Erythroblast (primary cell): Measurements from ENCODE around the gene NPNT.

Experiments used
- DNase-seq, 2 experiments: peaks; one replicate each; lab custom pipeline; 2025; lab: John Stamatoyannopoulos, UW
- GATA1 ChIP-seq: IDR thresholded peaks from 2 replicates; pipeline ENCODE4 v1.6.1; 2011; ENCODE audit warnings: low read depth, mild to moderate bottlenecking, control low read depth, low read length, moderate library complexity
- POLR2A ChIP-seq: IDR thresholded peaks from 2 replicates; pipeline ENCODE4 v1.6.1; 2011; ENCODE audit warnings: mild to moderate bottlenecking, low read length

The NPNT gene

DNA sequence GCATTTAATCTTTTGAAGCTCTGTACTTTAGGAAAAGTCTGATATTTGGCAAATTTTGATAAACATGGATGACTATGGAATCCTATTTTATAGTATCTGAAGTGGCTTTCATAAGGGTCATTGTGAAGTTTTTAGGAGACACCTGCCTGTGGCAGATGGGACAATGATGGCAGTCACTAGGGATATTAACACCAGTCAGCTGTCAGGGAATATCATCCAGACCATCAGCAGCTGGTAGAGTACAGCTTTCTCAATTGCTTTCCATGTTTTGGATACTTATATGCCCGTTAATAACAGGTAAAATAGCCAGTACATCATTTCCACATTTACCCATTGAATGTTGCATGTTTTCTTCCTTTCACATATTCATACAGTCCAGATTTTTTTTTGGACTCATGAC is 39.1 kb downstream of the NPNT start:
- TF ChIP-seq GATA1 = no peak
- no peak for TF ChIP-seq POLR2A
- no peak for DNase-seq

DNA sequence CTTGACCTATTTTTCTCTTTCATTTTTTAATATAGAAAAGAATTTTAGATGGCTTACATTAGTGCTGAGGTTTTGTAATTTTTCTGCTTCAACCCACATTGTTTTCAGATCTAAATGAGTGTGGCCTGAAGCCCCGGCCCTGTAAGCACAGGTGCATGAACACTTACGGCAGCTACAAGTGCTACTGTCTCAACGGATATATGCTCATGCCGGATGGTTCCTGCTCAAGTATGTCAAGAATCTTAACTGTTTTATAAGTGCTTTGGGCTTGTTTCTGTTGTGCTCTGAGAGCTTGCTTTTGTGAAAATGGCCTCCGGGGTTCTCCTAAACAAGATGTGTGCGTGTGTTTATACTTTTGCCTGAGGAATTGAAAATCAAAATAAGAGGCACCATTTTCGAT is 41.6 kb downstream of the NPNT start:
- TF ChIP-seq POLR2A (no peak), GATA1 (no peak)
- DNase-seq = no peak

DNA sequence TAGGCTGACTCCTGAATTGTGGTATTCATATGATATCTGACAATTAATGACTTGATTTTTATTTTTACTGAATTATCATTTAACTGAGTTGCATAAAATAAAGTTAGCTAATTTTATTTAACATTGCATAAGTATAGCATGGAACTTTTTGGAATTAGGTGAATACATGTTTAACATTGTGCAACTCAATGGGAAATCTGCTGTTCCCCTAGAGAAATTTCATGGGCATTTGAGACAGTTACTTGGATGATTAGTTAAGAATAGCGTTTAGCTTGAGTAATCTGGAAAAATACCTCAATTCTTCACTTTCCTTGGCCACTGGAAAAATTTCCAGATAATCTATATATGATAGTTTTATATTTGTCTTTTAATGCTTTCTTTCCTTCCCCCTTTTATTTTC is 42.5 kb downstream of the NPNT start:
- TF ChIP-seq GATA1 = no peak
- no peak for TF ChIP-seq POLR2A
- DNase-seq = no peak

DNA sequence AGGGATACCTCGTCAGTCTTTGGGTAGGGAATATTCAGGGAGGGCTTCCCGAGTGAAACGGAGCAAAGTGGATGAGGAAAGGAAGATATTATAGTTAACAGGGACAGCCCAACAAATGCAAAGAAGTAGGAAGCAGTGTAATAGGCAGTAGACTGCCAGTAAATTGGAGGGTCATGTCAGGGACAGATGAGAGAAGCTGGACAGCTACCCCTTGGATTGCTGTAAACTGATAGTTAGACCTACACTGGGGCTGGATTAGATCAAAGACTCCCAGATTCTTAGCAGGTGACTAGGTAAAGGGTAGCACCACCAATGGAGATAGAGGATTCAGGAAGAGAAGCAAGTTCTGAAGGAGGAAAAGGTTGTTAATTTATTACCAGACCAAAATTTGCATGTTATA is 48.0 kb downstream of the NPNT start:
- no peak for TF ChIP-seq POLR2A
- TF ChIP-seq GATA1 = no peak
- DNase-seq = no peak

DNA sequence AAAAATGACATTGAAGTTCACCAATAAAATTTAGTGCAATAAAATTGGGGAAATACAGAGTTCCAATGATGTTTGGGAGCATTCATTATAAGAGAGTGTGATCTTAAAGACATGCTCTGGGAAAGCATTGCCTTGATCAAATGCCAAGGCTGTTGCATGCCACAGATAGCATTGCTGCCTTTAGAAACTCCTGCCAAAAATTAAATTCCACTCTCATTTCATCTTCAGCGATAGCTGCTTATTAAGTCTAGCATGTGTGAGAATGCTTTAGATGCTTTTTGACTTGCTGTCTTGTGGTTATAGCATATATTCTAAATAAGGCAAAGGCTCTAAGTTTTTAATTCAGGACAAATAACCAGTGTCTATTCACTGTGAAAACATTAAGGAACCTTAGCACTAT is 49.3 kb downstream of the NPNT start:
- no peak for TF ChIP-seq POLR2A
- TF ChIP-seq GATA1 = no peak
- DNase-seq = no peak

DNA sequence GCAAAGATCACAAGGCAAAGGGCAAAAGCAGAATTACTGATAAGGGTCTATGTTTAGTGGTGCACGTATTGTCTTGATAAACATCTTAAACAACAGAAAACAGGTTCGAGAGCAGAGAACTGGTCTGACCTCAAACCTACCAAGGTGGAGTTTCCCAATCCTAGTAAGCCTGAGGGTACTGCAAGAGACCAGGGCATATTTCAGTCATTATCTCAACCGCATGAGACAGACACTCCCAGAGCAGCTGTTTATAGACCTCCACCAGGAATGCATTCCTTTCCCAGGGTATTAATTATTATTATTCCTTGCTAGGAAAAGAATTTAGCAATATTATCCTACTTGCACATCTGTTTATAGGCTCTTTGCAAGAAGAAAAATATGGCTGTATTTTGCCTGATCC is 51.5 kb downstream of the NPNT start:
- TF ChIP-seq GATA1 (no peak), POLR2A (no peak)

DNA sequence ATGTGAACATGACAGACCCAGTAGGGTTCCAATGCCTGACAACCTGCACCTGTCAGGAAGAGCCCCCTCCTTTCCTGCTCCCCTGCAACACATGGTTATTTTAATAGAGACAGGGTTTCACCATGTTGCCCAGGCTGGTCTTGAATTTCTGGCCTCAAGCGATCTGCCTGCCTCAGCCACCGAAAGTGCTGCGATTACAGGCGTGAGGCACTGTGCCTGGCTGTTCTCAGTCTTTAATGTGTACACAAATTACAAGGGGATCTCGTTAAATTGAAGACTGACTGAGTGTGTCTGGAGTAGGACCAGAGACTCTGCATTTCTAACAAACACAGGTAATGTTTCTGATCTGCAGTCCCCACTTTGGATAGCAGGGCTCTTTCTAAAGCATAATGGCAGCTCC is 55.4 kb downstream of the NPNT start:
- no peak for TF ChIP-seq POLR2A
- TF ChIP-seq GATA1 = no peak
- DNase-seq = no peak

More for the DNA sequence above, 51.5 kb downstream of the NPNT start:
- DNase-seq = no peak

DNA sequence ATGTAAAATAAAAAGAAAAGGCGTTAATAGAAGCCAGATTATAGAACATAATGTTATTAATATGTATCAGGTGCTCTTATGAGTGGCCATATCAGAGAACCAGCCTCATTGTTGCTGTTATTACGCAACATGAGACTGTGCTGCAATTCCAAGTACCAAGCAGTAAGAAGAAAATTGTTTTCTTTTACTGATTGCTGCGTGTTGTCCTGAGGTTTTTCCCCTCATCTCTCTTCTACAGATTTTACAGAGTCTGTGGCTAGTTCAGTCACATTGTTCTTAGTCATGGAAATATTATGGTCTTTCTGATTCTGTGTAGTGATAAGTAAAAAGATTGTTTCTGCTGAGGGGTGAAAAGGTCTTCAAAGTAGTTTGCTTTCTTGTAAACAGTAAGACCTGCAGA is 55.9 kb downstream of the NPNT start:
- no peak for DNase-seq
- TF ChIP-seq POLR2A = no peak
- TF ChIP-seq GATA1 = no peak

DNA sequence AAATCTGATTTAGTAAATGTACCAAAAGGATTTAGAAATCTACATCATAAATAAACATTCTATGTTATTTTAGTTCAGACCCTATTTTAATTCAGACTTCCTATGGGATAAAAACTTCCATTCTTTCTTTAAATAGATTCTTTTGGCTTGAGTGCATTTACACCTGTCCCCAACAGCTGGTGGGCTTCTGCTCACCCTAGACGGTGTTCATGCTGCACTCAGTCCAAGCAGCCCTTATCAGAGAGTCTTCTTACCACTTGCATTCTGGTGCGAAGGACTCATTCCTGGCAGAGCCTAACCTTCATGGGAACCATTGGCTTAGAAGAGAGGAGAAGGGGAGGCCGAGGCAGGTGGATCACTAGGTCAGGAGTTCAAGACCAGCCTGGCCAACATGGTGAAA is 57.3 kb downstream of the NPNT start:
- TF ChIP-seq GATA1 = no peak
- no peak for DNase-seq

DNA sequence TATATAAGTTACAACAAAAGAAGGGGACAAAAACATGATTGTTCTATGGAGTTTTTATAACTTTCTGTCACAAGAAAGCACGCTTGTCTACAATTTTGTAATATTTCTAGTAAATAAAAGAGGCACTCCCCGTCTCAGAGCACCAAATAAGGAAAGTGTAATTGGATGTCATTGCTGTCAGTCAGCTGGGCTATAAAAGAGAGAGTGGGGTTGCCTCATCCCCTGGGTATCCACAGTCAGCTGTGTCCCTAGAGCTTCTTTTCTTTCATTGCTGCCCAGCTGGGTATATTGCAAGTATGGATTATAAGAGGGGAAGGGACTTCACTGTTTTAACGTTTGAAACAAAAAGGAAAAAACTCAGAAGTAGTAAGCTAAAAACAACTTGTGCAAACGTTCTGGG is 61.3 kb downstream of the NPNT start:
- TF ChIP-seq POLR2A = no peak
- no peak for TF ChIP-seq GATA1
- no peak for DNase-seq

DNA sequence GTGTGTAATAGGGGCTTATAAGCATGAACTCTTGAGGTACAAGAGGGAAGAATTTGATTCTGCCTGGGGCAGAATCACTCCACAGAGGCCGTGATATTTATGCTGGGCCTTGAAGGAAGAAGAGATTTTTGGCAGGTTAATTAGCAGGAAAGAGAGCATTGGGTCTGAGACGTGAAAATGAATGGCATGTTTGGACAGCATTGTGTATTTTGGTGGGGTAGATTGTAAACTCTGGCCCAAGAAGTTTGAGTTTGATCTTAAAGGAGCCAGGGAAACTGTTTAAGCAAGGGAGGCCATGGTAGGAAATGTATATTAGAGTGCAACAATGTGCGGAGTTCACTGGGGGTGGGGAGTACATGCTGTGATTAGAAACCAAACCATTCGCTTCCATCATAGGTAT is 62.4 kb downstream of the NPNT start:
- DNase-seq = no peak
- TF ChIP-seq POLR2A (no peak), GATA1 (no peak)

DNA sequence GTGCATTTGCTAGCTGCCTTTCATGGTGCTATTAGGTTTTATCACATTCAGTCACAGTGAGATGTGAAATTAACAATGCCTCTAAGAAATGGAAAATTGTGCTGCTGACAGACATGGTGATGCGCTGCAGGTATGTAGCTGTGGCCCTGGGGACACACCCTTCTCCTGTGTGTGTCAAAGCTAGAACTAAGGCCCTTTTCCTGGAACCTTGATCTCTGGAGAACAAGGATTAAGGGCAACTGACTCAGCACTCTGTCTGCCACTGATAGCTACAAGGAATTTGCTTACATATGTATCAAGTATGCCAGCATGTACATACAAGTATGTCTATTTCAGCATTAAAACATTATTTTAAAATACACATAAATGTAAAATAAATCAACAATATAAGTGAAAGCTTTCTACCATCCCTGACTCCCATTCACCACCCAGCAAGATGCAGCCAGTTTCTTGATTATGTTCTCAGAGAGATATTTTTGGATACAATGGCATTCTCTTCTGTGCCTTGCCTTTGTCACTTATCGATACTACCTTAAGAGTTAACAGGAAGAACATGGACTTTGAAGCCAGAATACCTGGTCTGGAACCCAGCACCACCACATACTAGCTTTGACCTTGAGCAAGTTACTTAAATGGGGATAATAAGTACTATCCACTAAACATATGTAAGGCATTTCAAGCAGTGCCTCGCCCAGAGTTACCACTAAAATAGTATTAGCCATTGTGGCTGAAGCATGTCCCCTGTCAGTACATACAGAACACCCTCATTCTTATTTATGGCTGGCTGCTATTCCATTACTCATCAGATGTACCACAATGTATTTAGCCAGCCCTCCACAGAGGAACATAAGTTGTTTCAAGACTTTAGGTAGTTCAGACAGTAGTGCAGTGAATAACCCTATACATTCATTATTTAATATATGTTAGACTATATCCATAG is 68.5 kb downstream of the NPNT start:
- DNase-seq = no peak
- TF ChIP-seq GATA1 = no peak
- no peak for TF ChIP-seq POLR2A

DNA sequence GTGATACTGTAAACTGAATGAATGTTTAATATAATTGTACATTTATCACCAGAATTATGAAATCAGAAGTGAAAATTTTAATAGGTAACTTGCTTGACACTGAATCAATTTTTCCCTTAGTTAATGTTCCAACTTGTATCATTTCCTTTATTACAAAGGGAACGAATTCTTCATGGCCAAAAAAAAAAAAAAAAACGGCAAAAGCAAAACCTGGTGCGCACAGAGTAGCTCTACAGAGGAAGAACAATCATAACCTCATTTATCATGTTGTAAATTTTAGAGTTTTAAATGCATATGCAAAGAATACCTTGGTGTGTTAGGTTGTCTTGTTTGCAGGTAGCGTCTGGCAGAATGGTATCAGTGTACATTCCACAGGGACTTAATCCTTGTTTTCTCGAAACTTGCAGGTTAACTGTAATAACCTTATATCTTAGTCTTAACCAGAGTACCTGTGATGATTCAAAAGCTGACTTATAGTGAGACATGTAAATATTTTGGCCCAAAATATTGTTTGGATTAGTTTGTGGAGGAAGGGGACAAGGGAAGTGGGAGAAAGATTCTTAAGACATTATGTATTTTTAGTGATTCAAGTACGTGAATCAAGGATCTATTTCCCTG is 70.0 kb downstream of the NPNT start:
- TF ChIP-seq GATA1 = no peak
- TF ChIP-seq POLR2A = no peak
- no peak for DNase-seq

DNA sequence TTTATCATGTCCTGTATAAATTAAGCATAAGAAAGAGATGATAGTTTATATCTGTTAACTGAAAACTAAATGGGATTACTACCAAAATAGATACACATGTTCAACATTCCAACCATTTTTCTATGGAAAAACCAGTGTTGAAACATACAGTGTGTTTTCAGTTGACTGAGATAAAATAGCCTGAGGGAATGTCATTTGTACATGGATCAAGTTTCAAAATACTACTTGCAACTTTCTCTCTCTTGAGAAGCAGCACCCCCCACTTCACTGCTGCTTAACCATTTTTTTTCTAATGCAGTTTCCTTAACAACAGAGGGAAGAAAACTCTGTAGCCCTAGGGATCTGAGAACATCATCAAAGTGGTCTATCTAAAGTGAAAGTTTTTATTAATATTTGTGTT is 70.8 kb downstream of the NPNT start:
- no peak for DNase-seq

DNA sequence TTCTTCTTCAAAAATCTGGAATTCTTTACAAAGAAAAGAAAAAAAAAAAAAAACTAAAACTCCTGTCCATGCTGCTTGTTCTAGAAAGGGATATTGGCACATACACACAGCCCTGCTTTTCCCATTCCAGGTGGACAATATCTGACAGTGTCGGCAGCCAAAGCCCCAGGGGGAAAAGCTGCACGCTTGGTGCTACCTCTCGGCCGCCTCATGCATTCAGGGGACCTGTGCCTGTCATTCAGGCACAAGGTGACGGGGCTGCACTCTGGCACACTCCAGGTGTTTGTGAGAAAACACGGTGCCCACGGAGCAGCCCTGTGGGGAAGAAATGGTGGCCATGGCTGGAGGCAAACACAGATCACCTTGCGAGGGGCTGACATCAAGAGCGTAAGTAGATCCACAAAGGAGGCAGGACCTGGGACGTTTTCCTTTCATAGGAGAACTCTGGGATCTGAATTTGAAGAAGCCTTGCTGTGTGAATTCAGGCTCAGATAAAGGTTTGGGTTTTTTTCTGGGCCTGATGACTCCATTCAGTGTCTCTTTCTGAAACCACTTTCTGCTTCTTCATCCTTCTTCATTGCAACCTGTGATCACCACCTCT is 71.9 kb downstream of the NPNT start:
- no peak for DNase-seq
- TF ChIP-seq GATA1 = no peak
- TF ChIP-seq POLR2A = no peak

More for the DNA sequence above, 70.8 kb downstream of the NPNT start:
- TF ChIP-seq POLR2A (no peak), GATA1 (no peak)

DNA sequence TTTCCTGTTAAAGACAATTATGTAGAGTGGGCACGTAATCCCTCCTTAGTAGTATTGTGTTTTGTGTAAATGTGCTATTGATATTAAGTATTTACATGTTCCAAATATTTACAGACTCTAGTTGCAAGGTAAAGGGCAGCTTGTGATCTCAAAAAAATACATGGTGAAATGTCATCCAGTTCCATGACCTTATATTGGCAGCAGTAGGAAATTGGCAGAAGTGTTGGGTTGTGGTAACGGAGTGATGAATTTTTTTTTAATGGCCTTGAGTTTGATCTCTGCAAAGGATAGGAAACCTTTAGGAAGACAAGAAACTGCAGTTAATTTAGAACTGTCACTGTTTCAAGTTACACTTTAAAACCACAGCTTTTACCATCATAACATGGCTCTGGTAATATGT is 74.3 kb downstream of the NPNT start:
- DNase-seq = no peak
- TF ChIP-seq GATA1 (no peak), POLR2A (no peak)
